ENCODE results near the gene KCNQ1OT1. TPM values are rescaled to one million over a fixed set of nuclear protein-coding genes. Genes with fewer than 3 reads are reported as not detected.

Gene KCNQ1OT1
- total RNA-seq, result 0.53 and 1.1 TPM in 2 replicates

GRCh38 chr11:2699531-2700414, at the start of gene KCNQ1OT1:
TSS of gene KCNQ1OT1 (minus strand) at chr11:2699994.
- DNase-seq (ENCODE audit: low read depth, low spot score), result peak; percentile 64

GRCh38 chr11:2748814-2749554, 49.2 kb upstream of the KCNQ1OT1 start:
- DNase-seq (ENCODE audit: low read depth, low spot score), result no peak

GRCh38 chr11:2748061-2748813, 48.4 kb upstream of the KCNQ1OT1 start:
- no peak for DNase-seq (ENCODE audit: low read depth, low spot score)

- no peak for DNase-seq (ENCODE audit: low read depth, low spot score)
Observed at GRCh38 chr11:2747248-2748027, 47.6 kb upstream of the KCNQ1OT1 start.

- no peak for DNase-seq (ENCODE audit: low read depth, low spot score)
Observed at GRCh38 chr11:2746401-2747247, 46.8 kb upstream of the KCNQ1OT1 start.

- DNase-seq (ENCODE audit: low read depth, low spot score), result no peak
Observed at GRCh38 chr11:2745511-2745910, 45.7 kb upstream of the KCNQ1OT1 start.

GRCh38 chr11:2744166-2744565, 44.4 kb upstream of the KCNQ1OT1 start:
- no peak for DNase-seq (ENCODE audit: low read depth, low spot score)

- DNase-seq (ENCODE audit: low read depth, low spot score), result no peak
Observed at GRCh38 chr11:2743427-2744110, 43.8 kb upstream of the KCNQ1OT1 start.

- DNase-seq (ENCODE audit: low read depth, low spot score), result no peak
Observed at GRCh38 chr11:2742611-2743426, 43.0 kb upstream of the KCNQ1OT1 start.

- DNase-seq (ENCODE audit: low read depth, low spot score), result no peak
Observed at GRCh38 chr11:2742201-2742600, 42.4 kb upstream of the KCNQ1OT1 start.

- DNase-seq (ENCODE audit: low read depth, low spot score), result no peak
Observed at GRCh38 chr11:2741377-2742131, 41.8 kb upstream of the KCNQ1OT1 start.

GRCh38 chr11:2741006-2741376, 41.2 kb upstream of the KCNQ1OT1 start:
- no peak for DNase-seq (ENCODE audit: low read depth, low spot score)

GRCh38 chr11:2740275-2740940, 40.6 kb upstream of the KCNQ1OT1 start:
- DNase-seq (ENCODE audit: low read depth, low spot score), result no peak

- no peak for DNase-seq (ENCODE audit: low read depth, low spot score)
Observed at GRCh38 chr11:2739531-2740274, 39.9 kb upstream of the KCNQ1OT1 start.

GRCh38 chr11:2738551-2739431, 39.0 kb upstream of the KCNQ1OT1 start:
- no peak for DNase-seq (ENCODE audit: low read depth, low spot score)

- no peak for DNase-seq (ENCODE audit: low read depth, low spot score)
Observed at GRCh38 chr11:2737866-2738265, 38.1 kb upstream of the KCNQ1OT1 start.
